Measurements from ENCODE around the gene TMEM135.

GRCh38 chr11:87173185-87174039, 135.7 kb downstream of the TMEM135 start:
- no peak for TF ChIP-seq CTCF (IDR thresholded peaks at IDR 0.05)
- TF ChIP-seq EZH2 (IDR thresholded peaks at IDR 0.05; ENCODE audit: borderline replicate concordance, insufficient read depth, low read depth, low read length, poor library complexity, severe bottlenecking) = no peak
